HUES48 (cell line): ENCODE results near the gene RAB40C.

ENCODE experiments used
- H3K27ac ChIP-seq: one replicate; pipeline ENCODE4 v1.7.0; 2013; ENCODE audit warnings: low read depth, low read length, inconsistent platforms
- H3K27me3 ChIP-seq: 2 replicates; pipeline ENCODE4 v1.6.1; 2013; ENCODE audit warnings: mild to moderate bottlenecking, low read length; ENCODE audit not compliant: control insufficient read depth, insufficient read depth
- H3K36me3 ChIP-seq: 2 replicates; pipeline ENCODE4 v1.6.1; 2013; ENCODE audit warnings: low read length; ENCODE audit not compliant: control insufficient read depth, insufficient read depth
- H3K4me1 ChIP-seq: 2 replicates; pipeline ENCODE4 v1.6.1; 2013; ENCODE audit warnings: mild to moderate bottlenecking, low read length; ENCODE audit not compliant: control insufficient read depth, insufficient read depth
- H3K4me3 ChIP-seq: 2 replicates; pipeline ENCODE4 v1.5.1; 2013; ENCODE audit warnings: mild to moderate bottlenecking, low read depth, low read length
- H3K9ac ChIP-seq: 2 replicates; pipeline ENCODE4 v1.6.1; 2013; ENCODE audit warnings: mild to moderate bottlenecking, low read depth, low read length, moderate library complexity
- H3K9me3 ChIP-seq: 2 replicates; pipeline ENCODE4 v1.6.1; 2013; ENCODE audit warnings: low read length; ENCODE audit not compliant: control insufficient read depth, insufficient read depth

Gene RAB40C

DNA sequence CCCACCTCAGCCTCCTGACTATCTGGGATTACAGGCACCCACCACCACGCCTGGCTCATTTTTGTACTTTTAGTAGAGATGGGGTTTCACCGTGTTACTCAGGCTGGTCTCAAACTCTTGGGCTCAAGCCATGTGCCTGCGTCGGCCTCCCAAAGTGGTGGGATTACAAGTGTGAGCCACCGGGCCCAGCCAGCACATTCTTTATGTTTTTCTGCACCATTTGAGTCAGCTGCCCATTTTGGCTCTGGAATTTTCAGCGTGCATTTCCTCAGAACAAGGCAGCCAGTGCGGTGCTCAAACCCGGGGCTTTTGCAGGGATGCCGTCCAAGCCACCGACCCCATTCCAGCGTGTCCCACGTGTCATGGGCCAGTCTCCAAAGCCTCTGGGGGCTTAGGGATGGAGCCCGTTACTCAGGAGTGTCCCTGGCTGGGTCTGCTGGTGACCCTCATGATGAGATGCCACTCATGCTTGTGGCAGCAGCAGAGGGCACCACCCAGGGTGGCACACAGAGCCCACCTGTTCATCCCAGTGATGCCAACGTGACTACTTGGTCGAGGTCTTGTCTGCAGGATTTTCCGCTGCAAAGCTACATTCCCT lies 3.7 kb upstream of the RAB40C start:
- Histone ChIP-seq H3K36me3 (no peaks in the 10 kb centered on the region), H3K4me1 (peaks cover 4% of the 10 kb centered on the region; the same call in 1 of the 2 replicates), H3K4me3 (no peak overlapping the region), H3K27ac (no peak overlapping the region), H3K9ac (no peak overlapping the region), H3K27me3 (peaks cover 35% of the 10 kb centered on the region), H3K9me3 (no peaks in the 10 kb centered on the region)

DNA sequence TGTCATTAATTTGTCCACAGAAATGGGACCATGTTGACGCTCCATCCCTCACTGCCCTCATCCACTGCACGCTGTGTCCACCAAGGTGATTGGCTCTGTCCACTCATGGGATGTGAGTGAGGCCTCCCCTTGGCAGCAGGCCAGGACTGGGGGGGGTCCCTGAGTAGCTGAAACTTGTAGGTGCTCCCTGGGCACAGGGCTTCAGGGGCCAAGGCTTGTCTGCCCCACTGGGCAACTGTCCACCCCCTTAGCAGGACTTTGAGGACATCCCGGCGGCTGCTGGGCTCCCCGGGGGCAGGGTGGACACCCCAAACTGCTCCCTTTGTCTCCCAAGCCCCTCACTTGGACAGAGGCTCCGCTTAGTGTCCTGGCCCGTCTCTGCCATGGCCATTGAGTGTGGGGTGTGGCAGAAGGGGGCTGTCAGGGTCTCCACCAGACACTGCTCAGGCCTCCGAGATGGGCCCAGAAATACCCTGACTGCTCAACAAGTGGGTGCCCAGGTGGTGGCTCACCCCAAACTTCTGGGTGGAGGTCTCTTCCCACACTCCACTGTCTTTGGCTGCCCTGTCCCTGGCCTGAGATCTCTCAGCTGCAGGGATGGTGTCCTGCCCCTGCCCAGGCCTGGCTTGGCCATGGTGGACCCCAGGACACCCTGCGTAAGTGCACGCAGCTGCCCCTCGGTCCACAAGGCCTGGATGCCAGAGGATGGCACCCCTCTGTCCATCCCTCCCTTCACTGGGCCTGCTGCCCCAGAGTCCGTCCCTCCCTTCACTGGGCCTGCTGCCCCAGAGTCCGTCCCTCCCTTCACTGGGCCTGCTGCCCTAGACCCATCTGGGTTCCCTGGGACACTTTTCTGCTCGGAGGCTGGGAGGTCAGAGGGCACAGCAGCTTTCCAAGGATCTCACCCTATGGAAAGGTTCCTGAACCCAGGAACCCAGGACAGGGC lies 2.9 kb upstream of the RAB40C start:
- Histone ChIP-seq H3K36me3 (no peaks in the 10 kb centered on the region), H3K4me3 (no peak overlapping the region), H3K4me1 (peaks cover 4% of the 10 kb centered on the region; the same call in 1 of the 2 replicates), H3K27me3 (peaks cover 36% of the 10 kb centered on the region), H3K9ac (no peak overlapping the region), H3K9me3 (no peaks in the 10 kb centered on the region), H3K27ac (no peak overlapping the region)

DNA sequence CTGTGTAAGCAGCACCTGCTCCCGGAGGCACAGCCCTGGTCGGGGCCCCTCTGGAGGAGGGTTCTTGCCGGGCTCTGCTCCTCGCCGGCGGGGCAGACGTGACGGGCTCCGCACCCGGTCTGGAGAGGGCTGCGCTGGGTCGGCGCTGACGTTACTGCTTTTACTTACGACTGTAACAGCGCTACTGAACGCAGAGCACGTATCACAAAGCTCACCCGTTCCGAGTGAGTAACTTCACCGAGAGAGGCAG lies 1.3 kb upstream of the RAB40C start:
- Histone ChIP-seq H3K27me3 (peaks cover 36% of the 10 kb centered on the region), H3K36me3 (no peaks in the 10 kb centered on the region), H3K9me3 (no peaks in the 10 kb centered on the region), H3K4me3 (peak overlapping the region; percentile 85), H3K27ac (peak overlapping the region; percentile 98), H3K9ac (peak overlapping the region; percentile 93), H3K4me1 (peaks cover 4% of the 10 kb centered on the region; the same call in 1 of the 2 replicates)

DNA sequence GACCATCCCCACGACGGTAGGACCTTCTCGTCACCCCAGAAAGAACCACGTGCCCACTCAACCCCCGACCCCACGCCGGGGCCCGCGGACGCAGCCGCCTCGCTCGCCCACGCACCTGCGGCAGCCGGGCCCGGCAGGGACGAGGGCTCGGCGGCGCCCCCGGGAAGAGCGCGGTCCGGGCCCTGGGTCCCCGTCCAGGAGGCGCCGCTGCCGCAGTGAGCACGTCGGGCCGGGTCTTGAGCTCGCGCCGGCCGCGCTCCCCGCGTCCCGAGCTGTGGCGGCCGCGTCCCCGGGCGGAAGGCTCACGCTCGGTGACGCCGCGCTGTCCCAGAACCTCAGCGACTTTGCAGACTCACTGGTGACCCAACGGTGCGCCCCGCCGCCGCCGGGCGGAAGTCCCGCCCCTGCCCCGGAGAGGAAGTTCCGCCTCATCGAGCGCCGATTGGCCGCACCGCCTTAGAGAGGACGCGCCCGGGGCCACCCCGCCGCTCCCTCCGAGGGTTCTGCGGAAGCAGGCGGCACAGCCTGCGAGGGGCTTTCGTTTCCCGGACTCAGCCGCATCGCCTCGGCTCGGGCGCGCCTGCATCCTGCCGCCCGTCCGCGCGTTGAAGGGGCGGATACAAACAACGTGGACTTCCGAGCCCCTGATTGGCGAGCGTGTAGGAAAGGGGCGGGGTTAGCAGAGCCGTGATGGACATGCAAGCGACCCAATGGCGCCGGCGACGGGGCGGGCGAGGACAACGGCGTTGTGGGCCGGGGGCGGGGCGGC lies 793 bp upstream of the RAB40C start:
- Histone ChIP-seq H3K9ac (peak overlapping the region; percentile 93), H3K4me3 (peak overlapping the region; percentile 85), H3K9me3 (no peaks in the 10 kb centered on the region), H3K27ac (peak overlapping the region; percentile 98), H3K4me1 (peaks cover 4% of the 10 kb centered on the region; the same call in 1 of the 2 replicates), H3K27me3 (peaks cover 36% of the 10 kb centered on the region), H3K36me3 (no peaks in the 10 kb centered on the region)

DNA sequence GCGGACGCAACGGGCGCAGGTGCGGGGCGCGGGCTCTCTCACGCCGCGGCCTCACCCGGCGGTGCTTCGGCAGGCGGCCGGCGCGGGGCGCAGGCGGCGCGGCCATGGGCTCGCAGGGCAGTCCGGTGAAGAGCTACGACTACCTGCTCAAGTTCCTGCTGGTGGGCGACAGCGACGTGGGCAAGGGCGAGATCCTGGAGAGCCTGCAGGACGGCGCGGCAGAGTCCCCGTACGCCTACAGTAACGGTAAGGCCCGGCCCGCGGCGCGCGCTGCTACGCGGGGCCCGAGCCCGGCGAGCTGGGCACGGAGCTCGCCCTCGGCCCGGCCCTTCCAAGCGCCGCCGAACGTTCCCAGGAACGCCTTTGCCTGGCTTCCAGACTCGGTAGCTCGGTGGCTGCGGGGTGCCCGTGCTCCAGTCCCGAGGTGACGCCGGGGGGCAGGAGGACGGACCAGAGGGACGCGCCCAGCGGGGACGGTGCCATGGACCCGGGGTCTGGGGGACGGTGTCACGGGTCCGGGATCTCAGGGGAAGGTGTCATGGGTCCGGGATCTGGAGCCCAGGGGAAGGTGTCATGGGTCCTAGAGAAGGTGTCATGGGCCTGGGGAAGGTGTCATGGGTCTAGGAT lies 435 bp downstream of the RAB40C start:
- Histone ChIP-seq H3K9me3 (no peaks in the 10 kb centered on the region), H3K27ac (peak overlapping the region; percentile 42), H3K9ac (peak overlapping the region; percentile 22; the same call in 1 of the 2 replicates), H3K27me3 (peaks cover 35% of the 10 kb centered on the region), H3K4me1 (peaks cover 4% of the 10 kb centered on the region; the same call in 1 of the 2 replicates), H3K36me3 (no peaks in the 10 kb centered on the region), H3K4me3 (peak overlapping the region; percentile 89)

DNA sequence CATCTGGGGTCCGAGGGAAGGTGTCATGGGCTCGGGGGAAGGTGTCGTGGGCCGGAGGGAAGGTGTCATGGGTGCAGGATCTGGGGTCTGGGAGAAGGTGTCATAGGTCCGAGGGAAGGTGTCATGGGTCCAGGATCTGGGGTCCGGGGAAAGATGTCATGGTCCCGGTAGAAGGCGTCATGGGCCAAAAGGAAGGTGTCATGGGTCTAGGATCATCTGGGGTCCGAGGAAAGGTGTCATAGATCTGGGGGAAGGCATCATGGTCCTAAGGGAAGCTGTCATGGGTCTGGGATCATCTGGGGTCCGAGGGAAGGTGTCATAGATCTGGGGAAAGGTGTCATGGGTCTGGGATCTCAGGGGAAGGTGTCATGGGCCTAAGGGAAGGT lies 942 bp downstream of the RAB40C start:
- H3K9me3 ChIP-seq, result no peaks in the 10 kb centered on the region
- peak overlapping the region; percentile 89 for H3K4me3 ChIP-seq
- H3K27ac ChIP-seq, result no peak overlapping the region
- no peak overlapping the region for H3K9ac ChIP-seq
- peaks cover 4% of the 10 kb centered on the region; the same call in 1 of the 2 replicates for H3K4me1 ChIP-seq
- H3K27me3 ChIP-seq, result peaks cover 29% of the 10 kb centered on the region
- H3K36me3 ChIP-seq, result no peaks in the 10 kb centered on the region

DNA sequence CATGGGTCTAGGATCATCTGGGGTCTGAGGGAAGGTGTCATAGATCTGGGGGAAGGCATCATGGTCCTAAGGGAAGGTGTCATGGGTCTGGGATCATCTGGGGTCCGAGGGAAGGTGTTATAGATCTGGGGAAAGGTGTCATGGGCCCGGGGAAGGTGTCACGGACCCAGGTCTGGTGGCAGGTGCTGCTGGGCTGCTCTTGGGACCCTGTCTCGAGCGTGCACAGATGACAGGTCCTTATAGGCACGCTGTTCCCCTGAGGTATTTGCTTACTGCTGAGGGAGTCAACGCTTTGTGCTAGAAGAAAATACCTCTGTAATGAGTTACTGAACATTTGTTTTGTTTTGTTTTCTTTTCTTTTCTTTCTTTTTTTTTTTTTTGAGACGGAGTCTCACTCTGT lies 1.4 kb downstream of the RAB40C start:
- Histone ChIP-seq H3K27me3 (peaks cover 25% of the 10 kb centered on the region), H3K9ac (no peak overlapping the region), H3K36me3 (no peaks in the 10 kb centered on the region), H3K27ac (no peak overlapping the region), H3K4me1 (peaks cover 4% of the 10 kb centered on the region; the same call in 1 of the 2 replicates), H3K9me3 (no peaks in the 10 kb centered on the region), H3K4me3 (0 out of 2 replicates have a peak overlapping the region, but pooled peaks have one; percentile 89)

DNA sequence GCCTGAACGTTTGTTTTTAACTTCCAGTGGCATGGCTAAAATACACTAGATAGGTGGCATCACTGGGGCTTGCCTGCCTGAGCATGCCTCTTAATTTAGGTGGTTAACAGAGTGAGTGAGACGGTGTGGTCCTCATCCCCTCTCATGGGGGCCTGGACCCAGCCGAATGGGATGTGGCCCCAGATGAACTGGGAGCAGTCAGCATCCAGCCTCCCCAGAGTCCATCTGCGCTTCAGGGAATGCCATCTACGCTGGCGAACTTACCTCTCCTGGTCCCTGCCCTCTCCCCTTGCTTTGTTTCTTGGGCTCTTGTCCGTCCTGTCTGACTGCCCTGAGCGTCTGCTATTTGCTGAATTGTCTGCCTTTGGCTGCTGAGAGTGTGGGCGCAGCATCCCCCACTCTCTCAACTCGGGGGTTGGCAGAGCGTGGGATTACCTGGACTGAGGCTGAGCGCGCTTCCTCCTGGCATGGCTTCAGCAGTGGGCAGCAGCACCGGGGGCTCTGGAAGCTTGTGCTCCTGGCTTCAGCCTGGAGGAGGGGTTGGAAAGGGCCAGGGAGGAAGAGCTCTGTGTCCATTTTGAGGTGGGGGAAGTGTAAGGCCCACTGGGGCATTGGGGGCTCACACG lies 2.1 kb downstream of the RAB40C start:
- H3K36me3 ChIP-seq, result no peaks in the 10 kb centered on the region
- H3K4me1 ChIP-seq, result peaks cover 4% of the 10 kb centered on the region; the same call in 1 of the 2 replicates
- H3K27me3 ChIP-seq, result peaks cover 17% of the 10 kb centered on the region
- H3K9ac ChIP-seq, result no peak overlapping the region
- H3K9me3 ChIP-seq, result no peaks in the 10 kb centered on the region
- no peak overlapping the region for H3K27ac ChIP-seq
- H3K4me3 ChIP-seq, result no peak overlapping the region; the same call in 1 of the 2 replicates

DNA sequence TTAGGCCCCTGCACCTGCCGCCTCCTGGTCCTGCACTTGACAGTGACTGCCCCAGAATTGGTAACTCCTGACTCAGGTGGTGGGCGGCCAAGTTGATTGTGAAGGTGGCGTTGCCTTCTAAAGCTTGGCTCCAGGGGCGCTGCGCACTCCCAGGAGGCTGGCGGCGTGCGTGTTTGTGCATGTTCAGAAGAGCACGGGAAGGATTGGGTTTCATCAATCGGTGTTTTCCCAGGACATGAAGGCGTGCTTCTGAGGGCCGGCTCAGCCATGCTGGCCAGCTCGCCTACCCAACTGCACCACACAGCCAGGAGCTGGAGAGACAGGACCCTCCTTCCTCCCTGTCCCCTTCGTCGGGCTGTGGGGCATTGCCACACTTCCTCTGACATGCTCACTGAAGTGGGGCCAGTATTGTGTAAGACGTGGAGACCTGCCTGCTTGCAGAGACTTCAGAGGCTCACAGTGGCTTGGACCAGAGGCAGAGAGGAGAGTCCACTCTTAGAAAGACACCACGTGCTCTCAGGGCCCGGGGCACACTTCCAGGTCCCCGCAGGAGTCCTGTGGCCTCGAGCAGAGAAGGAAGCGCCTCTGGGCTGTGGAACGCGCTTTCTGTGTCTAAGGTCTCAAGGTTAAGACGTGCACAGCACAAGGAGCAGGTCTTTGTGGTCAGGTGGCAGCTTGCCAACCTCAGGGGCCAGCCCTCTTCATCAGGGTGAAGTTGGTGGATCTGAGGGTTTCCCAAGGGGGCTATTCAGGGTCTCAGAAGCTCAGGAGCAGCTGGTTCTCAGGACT lies 2.8 kb downstream of the RAB40C start:
- H3K36me3 ChIP-seq, result no peaks in the 10 kb centered on the region
- no peak overlapping the region for H3K9ac ChIP-seq
- peaks cover 11% of the 10 kb centered on the region for H3K27me3 ChIP-seq
- no peak overlapping the region for H3K4me3 ChIP-seq
- no peaks in the 10 kb centered on the region for H3K9me3 ChIP-seq
- no peak overlapping the region for H3K27ac ChIP-seq
- H3K4me1 ChIP-seq, result peaks cover 4% of the 10 kb centered on the region; the same call in 1 of the 2 replicates
